Prostate gland (tissue), 2 donors: ENCODE data around the gene TBX5.

Experiments used
- POLR2A ChIP-seq: fragments of 450-650 bp; IDR thresholded peaks from one replicate; pipeline ENCODE4 v1.6.1; 2016; ENCODE audit warnings: antibody characterized with exemption, mild to moderate bottlenecking
- POLR2AphosphoS5 ChIP-seq: sonication (generic); formaldehyde crosslinking; IDR thresholded peaks from one replicate; pipeline ENCODE4 v1.6.1; 2017; ENCODE audit warnings: antibody characterized with exemption
- TF ChIP-seq, protein P1 (sequence below), 4 experiments: fragments of 200-600 bp in 2 of 4; fragments of 450-650 bp in 2 of 4; sonication (generic) in 2 of 4; IDR thresholded peaks; 1 replicate in 3 of 4; 2 replicates in 1 of 4; pipeline ENCODE4 v1.5.1; 2016 to 2019; ENCODE audit warnings: antibody characterized with exemption in 4 of 4, mild to moderate bottlenecking in 2 of 4, moderate library complexity in 2 of 4

DNA sequence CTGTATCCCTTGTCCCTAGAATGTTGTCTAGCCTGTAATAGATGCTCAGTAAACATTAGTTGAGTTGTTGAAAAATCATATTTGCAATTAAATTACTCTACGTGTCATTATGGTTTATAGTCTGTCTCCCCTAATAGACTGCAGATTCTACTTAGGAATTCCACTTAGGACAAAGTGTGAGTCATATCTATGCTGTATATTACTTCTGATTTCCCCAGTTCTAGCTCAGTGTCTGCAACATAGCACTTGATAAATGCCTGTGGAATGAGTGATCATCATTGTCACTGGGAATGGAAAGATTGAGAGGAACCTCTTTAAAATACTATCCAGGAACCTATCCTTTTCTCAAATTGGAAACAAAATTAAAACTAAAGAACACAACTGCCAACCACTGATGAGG lies 99.3 kb downstream of the TBX5 start:
- TF ChIP-seq POLR2A (no peak), POLR2AphosphoS5 (no peak)
- TF ChIP-seq, protein P1, sequence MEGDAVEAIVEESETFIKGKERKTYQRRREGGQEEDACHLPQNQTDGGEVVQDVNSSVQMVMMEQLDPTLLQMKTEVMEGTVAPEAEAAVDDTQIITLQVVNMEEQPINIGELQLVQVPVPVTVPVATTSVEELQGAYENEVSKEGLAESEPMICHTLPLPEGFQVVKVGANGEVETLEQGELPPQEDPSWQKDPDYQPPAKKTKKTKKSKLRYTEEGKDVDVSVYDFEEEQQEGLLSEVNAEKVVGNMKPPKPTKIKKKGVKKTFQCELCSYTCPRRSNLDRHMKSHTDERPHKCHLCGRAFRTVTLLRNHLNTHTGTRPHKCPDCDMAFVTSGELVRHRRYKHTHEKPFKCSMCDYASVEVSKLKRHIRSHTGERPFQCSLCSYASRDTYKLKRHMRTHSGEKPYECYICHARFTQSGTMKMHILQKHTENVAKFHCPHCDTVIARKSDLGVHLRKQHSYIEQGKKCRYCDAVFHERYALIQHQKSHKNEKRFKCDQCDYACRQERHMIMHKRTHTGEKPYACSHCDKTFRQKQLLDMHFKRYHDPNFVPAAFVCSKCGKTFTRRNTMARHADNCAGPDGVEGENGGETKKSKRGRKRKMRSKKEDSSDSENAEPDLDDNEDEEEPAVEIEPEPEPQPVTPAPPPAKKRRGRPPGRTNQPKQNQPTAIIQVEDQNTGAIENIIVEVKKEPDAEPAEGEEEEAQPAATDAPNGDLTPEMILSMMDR (IDR thresholded peaks at IDR 0.05), result no peak
